Measurements from ENCODE around the gene GPC5.

DNA sequence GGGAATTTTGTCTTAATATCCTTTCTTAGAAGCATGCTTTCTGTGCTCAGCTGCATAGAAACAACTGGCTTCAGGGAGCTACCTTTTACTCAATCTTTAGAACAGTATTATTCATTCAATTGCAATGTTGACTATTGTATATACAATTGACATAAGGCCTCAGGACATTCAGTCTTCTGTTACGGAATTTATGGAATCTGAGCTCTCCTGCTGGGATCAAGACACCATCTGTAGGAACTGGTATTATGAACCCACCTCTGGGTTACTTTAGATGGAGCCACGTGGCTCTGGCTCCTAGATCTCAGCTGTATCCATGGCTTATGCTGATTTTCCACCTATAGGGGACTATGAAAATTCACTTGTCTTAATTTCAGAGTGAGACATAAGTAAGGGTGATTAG is 1112.0 kb downstream of the GPC5 start:
- no peak for TF ChIP-seq POLR2AphosphoS5 (IDR thresholded peaks at IDR 0.05; ENCODE audit: low read depth, low read length)
- TF ChIP-seq TAF1 (IDR thresholded peaks at IDR 0.05; ENCODE audit: borderline replicate concordance, insufficient read depth, low read length): no peak
- TF ChIP-seq, protein P1, sequence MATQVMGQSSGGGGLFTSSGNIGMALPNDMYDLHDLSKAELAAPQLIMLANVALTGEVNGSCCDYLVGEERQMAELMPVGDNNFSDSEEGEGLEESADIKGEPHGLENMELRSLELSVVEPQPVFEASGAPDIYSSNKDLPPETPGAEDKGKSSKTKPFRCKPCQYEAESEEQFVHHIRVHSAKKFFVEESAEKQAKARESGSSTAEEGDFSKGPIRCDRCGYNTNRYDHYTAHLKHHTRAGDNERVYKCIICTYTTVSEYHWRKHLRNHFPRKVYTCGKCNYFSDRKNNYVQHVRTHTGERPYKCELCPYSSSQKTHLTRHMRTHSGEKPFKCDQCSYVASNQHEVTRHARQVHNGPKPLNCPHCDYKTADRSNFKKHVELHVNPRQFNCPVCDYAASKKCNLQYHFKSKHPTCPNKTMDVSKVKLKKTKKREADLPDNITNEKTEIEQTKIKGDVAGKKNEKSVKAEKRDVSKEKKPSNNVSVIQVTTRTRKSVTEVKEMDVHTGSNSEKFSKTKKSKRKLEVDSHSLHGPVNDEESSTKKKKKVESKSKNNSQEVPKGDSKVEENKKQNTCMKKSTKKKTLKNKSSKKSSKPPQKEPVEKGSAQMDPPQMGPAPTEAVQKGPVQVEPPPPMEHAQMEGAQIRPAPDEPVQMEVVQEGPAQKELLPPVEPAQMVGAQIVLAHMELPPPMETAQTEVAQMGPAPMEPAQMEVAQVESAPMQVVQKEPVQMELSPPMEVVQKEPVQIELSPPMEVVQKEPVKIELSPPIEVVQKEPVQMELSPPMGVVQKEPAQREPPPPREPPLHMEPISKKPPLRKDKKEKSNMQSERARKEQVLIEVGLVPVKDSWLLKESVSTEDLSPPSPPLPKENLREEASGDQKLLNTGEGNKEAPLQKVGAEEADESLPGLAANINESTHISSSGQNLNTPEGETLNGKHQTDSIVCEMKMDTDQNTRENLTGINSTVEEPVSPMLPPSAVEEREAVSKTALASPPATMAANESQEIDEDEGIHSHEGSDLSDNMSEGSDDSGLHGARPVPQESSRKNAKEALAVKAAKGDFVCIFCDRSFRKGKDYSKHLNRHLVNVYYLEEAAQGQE (IDR thresholded peaks at IDR 0.05; ENCODE audit: insufficient read depth in 1 of 2, low read depth in 2 of 2, low read length in 2 of 2): no peak

All from PFSK-1 (cell line).